Measurements from ENCODE around the gene NPAS3.
"Not testable (repeated sequence)": the region's sequence is repeated elsewhere in the genome, so short reads cannot be mapped to it uniquely, and the experiment has no call there.

NPAS3 gene

GRCh38 chr14:33068626-33069025, 129.9 kb downstream of the NPAS3 start:
- no peak for DNase-seq (ENCODE audit: low read depth in 2 of 2)

- no peak for DNase-seq (ENCODE audit: low read depth in 2 of 2)
These were observed 131.8 kb downstream of the NPAS3 start for GRCh38 chr14:33070475-33070874.

GRCh38 chr14:33073023-33073422, 134.3 kb downstream of the NPAS3 start:
- DNase-seq (ENCODE audit: low read depth in 2 of 2): no peak

GRCh38 chr14:33081259-33081658, 142.6 kb downstream of the NPAS3 start:
- DNase-seq (ENCODE audit: low read depth in 2 of 2): no peak

- no peak for DNase-seq (ENCODE audit: low read depth in 2 of 2)
These were observed 147.1 kb downstream of the NPAS3 start for GRCh38 chr14:33085799-33086198.

GRCh38 chr14:33088274-33088673, 149.6 kb downstream of the NPAS3 start:
- not testable (repeated sequence) for DNase-seq (ENCODE audit: low read depth in 2 of 2)

GRCh38 chr14:33098016-33098415, 159.3 kb downstream of the NPAS3 start:
- no peak for DNase-seq (ENCODE audit: low read depth in 2 of 2)

GRCh38 chr14:33103489-33103888, 164.8 kb downstream of the NPAS3 start:
- DNase-seq (ENCODE audit: low read depth in 2 of 2): no peak

- no peak for DNase-seq (ENCODE audit: low read depth in 2 of 2)
These were observed 165.3 kb downstream of the NPAS3 start for GRCh38 chr14:33103966-33104365.

- DNase-seq (ENCODE audit: low read depth in 2 of 2): no peak
These were observed 172.2 kb downstream of the NPAS3 start for GRCh38 chr14:33110737-33111443.

- no peak for DNase-seq (ENCODE audit: low read depth in 2 of 2)
These were observed 175.7 kb downstream of the NPAS3 start for GRCh38 chr14:33114331-33114730.

- DNase-seq (ENCODE audit: low read depth in 2 of 2): no peak
These were observed 180.0 kb downstream of the NPAS3 start for GRCh38 chr14:33118668-33119067.

- DNase-seq (ENCODE audit: low read depth in 2 of 2): no peak
These were observed 181.7 kb downstream of the NPAS3 start for GRCh38 chr14:33120341-33120740.

- DNase-seq (ENCODE audit: low read depth in 2 of 2): no peak
These were observed 182.3 kb downstream of the NPAS3 start for GRCh38 chr14:33120966-33121365.

- DNase-seq (ENCODE audit: low read depth in 2 of 2): no peak
These were observed 184.6 kb downstream of the NPAS3 start for GRCh38 chr14:33123281-33123680.

GRCh38 chr14:33126433-33126832, 187.8 kb downstream of the NPAS3 start:
- DNase-seq (ENCODE audit: low read depth in 2 of 2): no peak

GRCh38 chr14:33127531-33127930, 188.9 kb downstream of the NPAS3 start:
- DNase-seq (ENCODE audit: low read depth in 2 of 2): no peak

- DNase-seq (ENCODE audit: low read depth in 2 of 2): no peak
These were observed 193.1 kb downstream of the NPAS3 start for GRCh38 chr14:33131801-33132200.

- no peak for DNase-seq (ENCODE audit: low read depth in 2 of 2)
These were observed 195.5 kb downstream of the NPAS3 start for GRCh38 chr14:33134162-33134561.

- no peak for DNase-seq (ENCODE audit: low read depth in 2 of 2)
These were observed 196.3 kb downstream of the NPAS3 start for GRCh38 chr14:33134975-33135374.

GRCh38 chr14:33150666-33151428, 212.2 kb downstream of the NPAS3 start:
- DNase-seq (ENCODE audit: low read depth in 2 of 2): no peak

GRCh38 chr14:33163109-33163508, 224.4 kb downstream of the NPAS3 start:
- no peak for DNase-seq (ENCODE audit: low read depth in 2 of 2)

GRCh38 chr14:33163600-33163999, 224.9 kb downstream of the NPAS3 start:
- no peak for DNase-seq (ENCODE audit: low read depth in 2 of 2)
